H1 (cell line): Measurements from ENCODE around the gene KCTD11. TPM values are rescaled to one million over a fixed set of nuclear protein-coding genes. Genes with fewer than 3 reads are reported as not detected.

Experiments
- CTCF ChIA-PET: fragments of 300-600 bp; sonication (Branson Sonifier 250); formaldehyde crosslinking; loops from one replicate; lab custom pipeline; 2021; ENCODE audit not compliant: partially characterized antibody; lab: Charles Lee
- POLR2A ChIA-PET: fragments of 300-600 bp; sonication (Branson Sonifier 250); formaldehyde crosslinking; loops from one replicate; lab custom pipeline; 2021; ENCODE audit warnings: inconsistent platforms; ENCODE audit not compliant: partially characterized antibody; lab: Charles Lee
- DNase-seq, 2 experiments: peaks; one replicate each; pipeline versions ENCODE4 v3.0.0 to v3.0.0-alpha.2; 2010 to 2022; ENCODE audit warnings: low spot score in 2 of 2, low read depth in 1 of 2, mixed read lengths in 1 of 2
- FAIRE-seq: peaks from 2 replicates; lab custom pipeline; 2011; peaks lifted over from hg19 to GRCh38; lab: Jason Lieb, UNC
- H2AFZ ChIP-seq: 2 replicates; pipeline ENCODE4 v1.8.1; 2012; ENCODE audit warnings: low read length, inconsistent platforms
- H2AK5ac ChIP-seq: 2 replicates; pipeline ENCODE4 v1.6.1; 2013; ENCODE audit warnings: low read depth, low read length
- H2BK120ac ChIP-seq: replicated peaks from 2 replicates; pipeline ENCODE3; 2013; ENCODE audit warnings: low read depth, low read length, inconsistent platforms
- H2BK12ac ChIP-seq: 2 replicates; pipeline ENCODE4 v1.6.1; 2013; ENCODE audit warnings: low read depth, low read length
- H2BK15ac ChIP-seq: 2 replicates; pipeline ENCODE4 v1.6.1; 2013; ENCODE audit warnings: low read length
- H2BK20ac ChIP-seq: 2 replicates; pipeline ENCODE4 v1.6.1; 2013; ENCODE audit warnings: low read length
- H2BK5ac ChIP-seq: 2 replicates; pipeline ENCODE4 v1.6.1; 2013; ENCODE audit warnings: low read depth, low read length
- H3K14ac ChIP-seq: 2 replicates; pipeline ENCODE4 v1.6.1; 2013; ENCODE audit warnings: inconsistent platforms; ENCODE audit not compliant: insufficient read length
- H3K18ac ChIP-seq: 2 replicates; pipeline ENCODE4 v1.6.1; 2013; ENCODE audit warnings: low read length; ENCODE audit errors: extremely low read depth
- H3K23ac ChIP-seq: 2 replicates; pipeline ENCODE4 v1.6.1; 2013; ENCODE audit warnings: inconsistent platforms; ENCODE audit not compliant: insufficient read length
- H3K23me2 ChIP-seq: 2 replicates; pipeline ENCODE4 v1.6.1; 2013; ENCODE audit warnings: low read depth, low read length
- H3K27ac ChIP-seq: 2 replicates; pipeline ENCODE4 v1.6.1; 2011; ENCODE audit warnings: low read depth, low read length, inconsistent platforms
- H3K27me3 ChIP-seq, 4 experiments: replicated peaks in 1 of 4; 1 replicate in 1 of 4; 2 replicates in 3 of 4; pipeline versions ENCODE4 v1.6.1 to v1.8.1; 2011 to 2013; ENCODE audit warnings: low read length in 3 of 4, mild to moderate bottlenecking in 3 of 4, inconsistent platforms in 2 of 4, mixed read lengths in 2 of 4, moderate library complexity in 1 of 4; ENCODE audit not compliant: control insufficient read depth in 3 of 4, insufficient read depth in 3 of 4; ENCODE audit errors: extremely low read depth in 1 of 4
- H3K36me3 ChIP-seq, 4 experiments: 2 replicates each; pipeline versions ENCODE4 v1.6.1 to v1.8.1; 2011 to 2013; ENCODE audit warnings: mild to moderate bottlenecking in 4 of 4, low read length in 3 of 4, moderate library complexity in 2 of 4, control low read depth in 1 of 4, inconsistent platforms in 1 of 4; ENCODE audit not compliant: insufficient read depth in 4 of 4, control insufficient read depth in 2 of 4
- H3K4ac ChIP-seq: replicated peaks from 2 replicates; pipeline ENCODE3; 2013; ENCODE audit warnings: low read length, low read depth, mixed read lengths, inconsistent platforms; ENCODE audit not compliant: insufficient read length
- H3K4me1 ChIP-seq, 4 experiments: replicated peaks in 1 of 4; 1 replicate in 1 of 4; 2 replicates in 3 of 4; pipeline versions ENCODE4 v1.6.1 to v1.8.1; 2011 to 2013; ENCODE audit warnings: low read length in 3 of 4, inconsistent platforms in 2 of 4, mixed read lengths in 1 of 4; ENCODE audit not compliant: insufficient read depth in 4 of 4, control insufficient read depth in 3 of 4
- H3K4me2 ChIP-seq, 2 experiments: 2 replicates each; pipeline versions ENCODE4 v1.6.1 to v1.8.1; 2011 to 2013; ENCODE audit warnings: low read depth in 2 of 2, low read length in 2 of 2, control low read depth in 1 of 2, inconsistent platforms in 1 of 2, mild to moderate bottlenecking in 1 of 2; ENCODE audit not compliant: insufficient read depth in 1 of 2
- H3K4me3 ChIP-seq, 4 experiments: fragments of 200-600, 300-600 bp in 1 of 4; sonication (generic), shearing (Covaris generic), sonication (Bioruptor Twin) in 1 of 4; 2 replicates each; pipeline versions ENCODE4 v1.5.1 to v1.8.1; 2011 to 2016; ENCODE audit warnings: low read length in 4 of 4, low read depth in 3 of 4, control low read depth in 2 of 4, inconsistent platforms in 2 of 4, mild to moderate bottlenecking in 2 of 4, mixed read lengths in 1 of 4, moderate library complexity in 1 of 4; ENCODE audit not compliant: insufficient read depth in 2 of 4; ENCODE audit errors: extremely low read depth in 1 of 4
- H3K56ac ChIP-seq: replicated peaks from 2 replicates; pipeline ENCODE3; 2013; ENCODE audit warnings: low read depth, mild to moderate bottlenecking, mixed read lengths, low read length, inconsistent platforms; ENCODE audit not compliant: insufficient read length
- H3K79me1 ChIP-seq: 2 replicates; pipeline ENCODE4 v1.6.1; 2013; ENCODE audit warnings: low read depth, low read length, control low read depth
- H3K79me2 ChIP-seq, 2 experiments: 2 replicates each; pipeline versions ENCODE4 v1.6.1 to v1.8.1; 2012 to 2013; ENCODE audit warnings: low read length in 2 of 2, mild to moderate bottlenecking in 2 of 2, inconsistent platforms in 1 of 2; ENCODE audit not compliant: insufficient read depth in 2 of 2, control insufficient read depth in 1 of 2
- H3K9ac ChIP-seq, 4 experiments: replicated peaks in 1 of 4; 1 replicate in 1 of 4; 2 replicates in 3 of 4; pipeline versions ENCODE4 v1.6.1 to v1.8.1; 2011 to 2013; ENCODE audit warnings: low read depth in 3 of 4, low read length in 3 of 4, control low read depth in 2 of 4, mild to moderate bottlenecking in 2 of 4, moderate library complexity in 2 of 4, inconsistent platforms in 1 of 4; ENCODE audit errors: extremely low read depth in 1 of 4
- H3K9me3 ChIP-seq, 2 experiments: 2 replicates each; pipeline versions ENCODE4 v1.6.1 to v1.8.1; 2012 to 2013; ENCODE audit warnings: mild to moderate bottlenecking in 2 of 2, moderate library complexity in 2 of 2, control low read depth in 1 of 2, inconsistent platforms in 1 of 2, low read depth in 1 of 2, low read length in 1 of 2, mixed read lengths in 1 of 2; ENCODE audit not compliant: insufficient read depth in 2 of 2
- H4K20me1 ChIP-seq, 2 experiments: replicated peaks in 1 of 2; 2 replicates each; pipeline versions ENCODE3 to v1.8.1; 2011 to 2013; ENCODE audit warnings: inconsistent platforms in 2 of 2, low read length in 2 of 2, mild to moderate bottlenecking in 1 of 2; ENCODE audit not compliant: insufficient read depth in 2 of 2, control insufficient read depth in 1 of 2
- H4K5ac ChIP-seq: 2 replicates; pipeline ENCODE4 v1.6.1; 2013; ENCODE audit warnings: low read length, low read depth, mixed read lengths, inconsistent platforms; ENCODE audit not compliant: insufficient read length
- H4K8ac ChIP-seq: 2 replicates; pipeline ENCODE4 v1.8.0; 2013; ENCODE audit warnings: mild to moderate bottlenecking, moderate library complexity, low read length, inconsistent platforms; ENCODE audit not compliant: insufficient read depth; ENCODE audit errors: extremely low read depth
- H4K91ac ChIP-seq: replicated peaks from 2 replicates; pipeline ENCODE3; 2013; ENCODE audit warnings: low read length, mixed read lengths, inconsistent platforms; ENCODE audit not compliant: insufficient read length
- BCL11A ChIP-seq, 2 experiments: IDR thresholded peaks; one replicate each; pipeline ENCODE4 v1.6.1; 2011; ENCODE audit warnings: low read depth in 2 of 2, low read length in 2 of 2, mild to moderate bottlenecking in 2 of 2
- EGR1 ChIP-seq: IDR thresholded peaks from 2 replicates; pipeline ENCODE4 v1.6.1; 2011; ENCODE audit warnings: low read depth, low read length, borderline replicate concordance
- HDAC2 ChIP-seq, 2 experiments: fragments of 300-600 bp in 1 of 2; sonication (generic) in 1 of 2; IDR thresholded peaks; 2 replicates each; pipeline ENCODE4 v1.6.1; 2011 to 2012; ENCODE audit warnings: low read depth in 2 of 2, low read length in 2 of 2, mild to moderate bottlenecking in 2 of 2, moderate library complexity in 2 of 2, borderline replicate concordance in 1 of 2, inconsistent platforms in 1 of 2
- MAFK ChIP-seq: IDR thresholded peaks from 2 replicates; pipeline ENCODE4 v1.6.1; 2012; ENCODE audit warnings: low read depth, mild to moderate bottlenecking, improper control_type of control experiment, low read length
- MAX ChIP-seq: IDR thresholded peaks from 2 replicates; pipeline ENCODE4 v1.6.1; 2012; ENCODE audit warnings: inconsistent platforms
- NRF1 ChIP-seq: IDR thresholded peaks from 2 replicates; pipeline ENCODE4 v1.6.1; 2011; ENCODE audit warnings: mild to moderate bottlenecking, low read depth, low read length, improper control_type of control experiment
- SIN3A ChIP-seq, 2 experiments: IDR thresholded peaks in 1 of 2; conservative IDR thresholded peaks in 1 of 2; 2 replicates each; pipeline ENCODE4 v1.6.1; 2011 to 2012; ENCODE audit warnings: low read length in 2 of 2, improper control_type of control experiment in 1 of 2, low read depth in 1 of 2, mild to moderate bottlenecking in 1 of 2
- SP4 ChIP-seq: IDR thresholded peaks from 2 replicates; pipeline ENCODE4 v1.6.1; 2012; ENCODE audit warnings: low read length, inconsistent platforms
- SUZ12 ChIP-seq: fragments of 200-600 bp; sonication (generic); IDR thresholded peaks from 2 replicates; pipeline ENCODE4 v1.6.1; 2012; ENCODE audit warnings: mild to moderate bottlenecking, inconsistent platforms, low read length, moderate library complexity, mixed read lengths
- ZNF274 ChIP-seq: IDR thresholded peaks from 2 replicates; pipeline ENCODE4 v1.7.0; 2012; ENCODE audit warnings: low read length, borderline replicate concordance; ENCODE audit errors: extremely low read depth
- WGBS, 2 experiments: shearing (Covaris generic) in 1 of 2; methylation state at CpG; one replicate each; pipeline versions ENCODE4 v1.1.6 to v1.1.7; 2013 to 2015; ENCODE audit warnings: low lambda C conversion rate in 2 of 2, mixed read lengths in 2 of 2, inconsistent platforms in 1 of 2, low coverage in 1 of 2, missing lambda C conversion rate in 1 of 2; ENCODE audit not compliant: insufficient replicate concordance in 2 of 2, insufficient coverage in 1 of 2, insufficient read length in 1 of 2; ENCODE audit errors: extremely low coverage in 1 of 2, missing lambda C conversion rate in 1 of 2; 5-methylcytosine and 5-hydroxymethylcytosine counted together
- polyA plus RNA-seq, 7 experiments: library from polyadenylated mRNA; depleted of rRNA in 3 of 7; stranded (reverse) in 5 of 7; unstranded in 2 of 7; fragments of >200 nt in 5 of 7; fragments of 200-250 nt in 2 of 7; gene quantifications; 1 replicate in 5 of 7; 2 replicates in 1 of 7; 4 replicates in 1 of 7; pipeline versions ENCODE4 v1.2.1 to v1.2.3, GENCODE V29; 2011 to 2013; ENCODE audit warnings: missing spikeins in 2 of 7, mixed read lengths in 2 of 7
- total RNA-seq: library from RNA; stranded (reverse); fragmentation: NEBNext Ultra II Directional; extraction: Animal tissue kit (Norgen Biotek cat#: 25700); gene quantifications from 2 replicates; pipeline ENCODE4 v1.2.1, GENCODE V29; 2021

KCTD11 gene
- total and polyA plus RNA-seq, 2 of the 8 experiments (the other 6 are each of a cell fraction or from before 2014, with no cell fraction given): 8.6 to 9.2 TPM

GRCh38 chr17:7306911-7307685 is 44.9 kb upstream of the KCTD11 start, which contains the start of gene EIF5A:
TSS of gene EIF5A (plus strand) at chr17:7307628. CDS start at chr17:7309636, 2,008 bp downstream.
- Histone ChIP-seq H3K4ac (peak within 1 kb of the TSS; percentile 99), H2AFZ (peak within 1 kb of the TSS; percentile 34), H2BK20ac (0 out of 2 replicates have a peak within 1 kb of the TSS, but pooled peaks have one; percentile 32), H4K5ac (peak within 1 kb of the TSS; percentile 85), H3K18ac (peak within 1 kb of the TSS; percentile 97), H2BK12ac (0 out of 2 replicates have a peak within 1 kb of the TSS, but pooled peaks have one; percentile 19), H3K23me2 (peaks cover 10% of the 10 kb centered on the region), H2BK120ac (peak within 1 kb of the TSS; percentile 70), H2BK5ac (peak within 1 kb of the TSS; percentile 97), H3K27me3 (no peaks in the 10 kb centered on the region), H3K23ac (no peak within 1 kb of the TSS), H4K20me1 (peaks cover 19 to 24% of the 10 kb centered on the region in 2 experiments), H3K27ac (peak within 1 kb of the TSS; percentile 92), H3K4me1 (peaks cover 0 to 14% (median 6%) of the 10 kb centered on the region in 4 experiments; a peak in 5 of 7 replicates), H3K9me3 (no peaks in the 10 kb centered on the region), H4K91ac (peak within 1 kb of the TSS; percentile 88), H4K8ac (peak within 1 kb of the TSS; percentile 88), H3K4me2 (peak within 1 kb of the TSS; percentile 88 to 99), H3K56ac (peak within 1 kb of the TSS; percentile 94), H2AK5ac (peak within 1 kb of the TSS; percentile 96; the same call in 1 of the 2 replicates), H3K9ac (peak within 1 kb of the TSS; percentile 94 to 100 (median 98)), H2BK15ac (0 out of 2 replicates have a peak within 1 kb of the TSS, but pooled peaks have one; percentile 88), H3K79me2 (peaks cover 17 to 35% of the 10 kb centered on the region in 2 experiments), H3K36me3 (peaks cover 22 to 27% (median 24%) of the 10 kb centered on the region in 4 experiments), H3K14ac (no peak within 1 kb of the TSS), H3K4me3 (peak within 1 kb of the TSS; percentile 87 to 97 (median 90)), H3K79me1 (peaks cover 8% of the 10 kb centered on the region)
- POLR2A ChIA-PET: interaction anchor here (0.6 to 2.3 kb wide), 2 partner anchors 8 to 276 kb away, joined by 3 to 8 read pairs; partner anchors contain the start of gene GPS2
- DNase-seq (peak; percentile 99 to 100), FAIRE-seq (peak; percentile 90)
- WGBS, 2 experiments: 1% methylated on average over 61 of the region's 64 CpGs; no CpG with 5 or more reads in 1 of the 2 experiments
- CTCF ChIA-PET: interaction anchor here (1.0 to 1.4 kb wide), 2 partner anchors 11 to 174 kb away, joined by 3 to 8 read pairs; no protein-coding TSS in a partner anchor
- TF ChIP-seq EGR1: peak; percentile 100
- peak; percentile 74 to 92; a peak in 2 of 4 replicates for TF ChIP-seq HDAC2 (IDR thresholded peaks at IDR 0.05; ENCODE audit: borderline replicate concordance in 1 of 2, low read depth in 2 of 2, low read length in 2 of 2)
- no peak for TF ChIP-seq BCL11A (IDR thresholded peaks at IDR 0.05; ENCODE audit: low read depth in 2 of 2, low read length in 2 of 2)
- no peak for TF ChIP-seq MAFK
- peak; percentile 73; the same call in 1 of the 2 replicates for TF ChIP-seq SP4
- peak; percentile 9 to 85; a peak in 2 of 4 replicates for TF ChIP-seq SIN3A (conservative IDR thresholded peaks at IDR 0.05 in 1 of 2, IDR thresholded peaks at IDR 0.05 in 1 of 2; ENCODE audit: low read depth in 1 of 2, low read length in 2 of 2)
- peak; percentile 60 for TF ChIP-seq MAX
- no peak for TF ChIP-seq SUZ12
- TF ChIP-seq NRF1: peak; percentile 98
- TF ChIP-seq ZNF274: no peak
